Measurements from ENCODE around the gene LRRC32.

- no peak for TF ChIP-seq POLR2AphosphoS5 (IDR thresholded peaks at IDR 0.05; ENCODE audit: insufficient read depth in 1 of 2, low read depth in 1 of 2)
- no peak for TF ChIP-seq CTCF (IDR thresholded peaks at IDR 0.05)
- no peak for TF ChIP-seq POLR2A (IDR thresholded peaks at IDR 0.05)
These were observed 15.0 kb downstream of the LRRC32 start for GRCh38 chr11:76655501-76656049.

Data from vagina (tissue), 2 donors.